ENCODE results near the gene ASCL5. TPM values are rescaled to one million over a fixed set of nuclear protein-coding genes. Genes with fewer than 3 reads are reported as not detected.

Gene ASCL5
- total RNA-seq, 1 experiment from 2014 or later = not detected

- CTCF ChIA-PET = no interaction called here
- Histone ChIP-seq H3K4me1 (ENCODE audit: insufficient read depth, low read length, poor library complexity, severe bottlenecking) (no peaks in the 10 kb centered on the region), H3K27ac (ENCODE audit: low read depth, low read length, poor library complexity, severe bottlenecking) (no peak overlapping the region), H3K4me3 (ENCODE audit: low read depth, low read length, poor library complexity, severe bottlenecking) (no peak overlapping the region), H3K36me3 (ENCODE audit: insufficient read depth, low read length, poor library complexity, severe bottlenecking) (no peaks in the 10 kb centered on the region), H3K27me3 (replicated peaks; ENCODE audit: insufficient read depth, low read depth, low read length, poor library complexity) (no peaks in the 10 kb centered on the region), H3K9me3 (ENCODE audit: low read depth, low read length, poor library complexity, severe bottlenecking) (no peaks in the 10 kb centered on the region)
- intact Hi-C loops (cut with micrococcal nuclease; ENCODE audit: unreplicated experiment) = no loop called here
- POLR2A ChIA-PET (ENCODE audit: low non-redundant PET) = no interaction called here
- no TSS peak for BruUV-seq (replicated peaks)
- no peak for DNase-seq (ENCODE audit: low spot score)
- TF ChIP-seq CTCF (conservative IDR thresholded peaks at IDR 0.05; ENCODE audit: low read depth, low read length) (no peak), EZH2 (IDR thresholded peaks at IDR 0.05; ENCODE audit: borderline replicate concordance, low read depth, low read length, poor library complexity, severe bottlenecking) (no peak)
Observed at GRCh38 chr1:201104141-201104540, 22.8 kb downstream of the ASCL5 start.

- Histone ChIP-seq H3K27ac (ENCODE audit: low read depth, low read length, poor library complexity, severe bottlenecking) (no peak overlapping the region), H3K9me3 (ENCODE audit: low read depth, low read length, poor library complexity, severe bottlenecking) (no peaks in the 10 kb centered on the region), H3K27me3 (replicated peaks; ENCODE audit: insufficient read depth, low read depth, low read length, poor library complexity) (no peaks in the 10 kb centered on the region), H3K4me3 (ENCODE audit: low read depth, low read length, poor library complexity, severe bottlenecking) (no peak overlapping the region), H3K36me3 (ENCODE audit: insufficient read depth, low read length, poor library complexity, severe bottlenecking) (no peaks in the 10 kb centered on the region), H3K4me1 (ENCODE audit: insufficient read depth, low read length, poor library complexity, severe bottlenecking) (no peaks in the 10 kb centered on the region)
- no peak for TF ChIP-seq CTCF (conservative IDR thresholded peaks at IDR 0.05; ENCODE audit: low read depth, low read length)
- no peak for TF ChIP-seq EZH2 (IDR thresholded peaks at IDR 0.05; ENCODE audit: borderline replicate concordance, low read depth, low read length, poor library complexity, severe bottlenecking)
- POLR2A ChIA-PET (ENCODE audit: low non-redundant PET) = no interaction called here
- BruUV-seq (replicated peaks) = no TSS peak
- no peak for DNase-seq (ENCODE audit: low spot score)
- intact Hi-C loops (cut with micrococcal nuclease; ENCODE audit: unreplicated experiment) = no loop called here
- CTCF ChIA-PET = no interaction called here
Observed at GRCh38 chr1:201103666-201104065, 23.3 kb downstream of the ASCL5 start.

GRCh38 chr1:201100169-201100930, 26.6 kb downstream of the ASCL5 start:
- H3K9me3 ChIP-seq (ENCODE audit: low read depth, low read length, poor library complexity, severe bottlenecking) = no peaks in the 10 kb centered on the region
- H3K27ac ChIP-seq (ENCODE audit: low read depth, low read length, poor library complexity, severe bottlenecking) = no peak overlapping the region
- no peak for DNase-seq (ENCODE audit: low spot score)
- H3K4me3 ChIP-seq (ENCODE audit: low read depth, low read length, poor library complexity, severe bottlenecking) = no peak overlapping the region
- H3K36me3 ChIP-seq (ENCODE audit: insufficient read depth, low read length, poor library complexity, severe bottlenecking) = no peaks in the 10 kb centered on the region
- H3K27me3 ChIP-seq (replicated peaks; ENCODE audit: insufficient read depth, low read depth, low read length, poor library complexity) = no peaks in the 10 kb centered on the region
- no peaks in the 10 kb centered on the region for H3K4me1 ChIP-seq (ENCODE audit: insufficient read depth, low read length, poor library complexity, severe bottlenecking)
- CTCF ChIA-PET = interaction anchor here (0.7 kb wide), 2 partner anchors 73 to 128 kb away, joined by 4 read pairs; no protein-coding TSS in a partner anchor
- TF ChIP-seq CTCF (conservative IDR thresholded peaks at IDR 0.05; ENCODE audit: low read depth, low read length) = no peak
- TF ChIP-seq EZH2 (IDR thresholded peaks at IDR 0.05; ENCODE audit: borderline replicate concordance, low read depth, low read length, poor library complexity, severe bottlenecking) = no peak
- POLR2A ChIA-PET (ENCODE audit: low non-redundant PET) = no interaction called here
- intact Hi-C loops (cut with micrococcal nuclease; ENCODE audit: unreplicated experiment) = no loop called here
- BruUV-seq (replicated peaks) = no TSS peak
